Activated CD4-positive, alpha-beta T cell treated with anti-CD3 and anti-CD28 coated beads, Interleukin-2, amount 50 U/mL, for 1 hour (primary cell): ENCODE data around the gene GIGYF1.
"Not testable (repeated sequence)": the region's sequence is repeated elsewhere in the genome, so short reads cannot be mapped to it uniquely, and the experiment has no call there.

Experiments
- DNase-seq: peaks from one replicate; pipeline ENCODE4 v3.0.0-alpha.2; 2020

The GIGYF1 gene

GRCh38 chr7:100708395-100708794 lies 14.3 kb upstream of the GIGYF1 start:
- DNase-seq = no peak

GRCh38 chr7:100706672-100707311 lies 12.7 kb upstream of the GIGYF1 start:
- DNase-seq = no peak

- DNase-seq = peak; percentile 98
Measured at GRCh38 chr7:100705753-100706671, 12.0 kb upstream of the GIGYF1 start, which contains the start of gene POP7. Gene POP7 (plus strand): TSS chr7:100706121. CDS start chr7:100706831, 710 bp downstream.

GRCh38 chr7:100705320-100705752 lies 11.3 kb upstream of the GIGYF1 start:
- peak; percentile 72 for DNase-seq

- not testable (repeated sequence) for DNase-seq
Measured at GRCh38 chr7:100701089-100701488, 7.0 kb upstream of the GIGYF1 start.

- DNase-seq = no peak
Measured at GRCh38 chr7:100699018-100699417, 5.0 kb upstream of the GIGYF1 start.

DNA sequence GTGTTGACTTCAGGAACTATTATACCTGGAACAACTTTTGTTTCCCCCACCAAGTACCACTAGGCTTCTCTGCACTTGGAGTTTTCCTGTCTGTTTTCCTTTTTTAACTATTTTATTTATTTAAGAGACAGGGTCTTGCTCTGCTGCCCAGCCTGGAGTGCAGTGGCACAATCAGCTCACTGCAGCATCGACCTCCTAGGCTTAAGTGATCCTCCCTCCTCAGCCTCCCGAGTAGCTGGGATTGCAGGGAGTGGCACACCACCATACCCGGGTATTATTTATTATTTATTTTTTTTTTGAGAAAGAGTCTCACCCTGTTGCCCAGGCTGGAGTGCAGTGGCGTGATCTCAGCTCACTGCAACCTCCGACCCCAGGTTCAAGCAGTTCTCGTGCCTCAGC lies 2.1 kb upstream of the GIGYF1 start:
- DNase-seq = no peak

DNA sequence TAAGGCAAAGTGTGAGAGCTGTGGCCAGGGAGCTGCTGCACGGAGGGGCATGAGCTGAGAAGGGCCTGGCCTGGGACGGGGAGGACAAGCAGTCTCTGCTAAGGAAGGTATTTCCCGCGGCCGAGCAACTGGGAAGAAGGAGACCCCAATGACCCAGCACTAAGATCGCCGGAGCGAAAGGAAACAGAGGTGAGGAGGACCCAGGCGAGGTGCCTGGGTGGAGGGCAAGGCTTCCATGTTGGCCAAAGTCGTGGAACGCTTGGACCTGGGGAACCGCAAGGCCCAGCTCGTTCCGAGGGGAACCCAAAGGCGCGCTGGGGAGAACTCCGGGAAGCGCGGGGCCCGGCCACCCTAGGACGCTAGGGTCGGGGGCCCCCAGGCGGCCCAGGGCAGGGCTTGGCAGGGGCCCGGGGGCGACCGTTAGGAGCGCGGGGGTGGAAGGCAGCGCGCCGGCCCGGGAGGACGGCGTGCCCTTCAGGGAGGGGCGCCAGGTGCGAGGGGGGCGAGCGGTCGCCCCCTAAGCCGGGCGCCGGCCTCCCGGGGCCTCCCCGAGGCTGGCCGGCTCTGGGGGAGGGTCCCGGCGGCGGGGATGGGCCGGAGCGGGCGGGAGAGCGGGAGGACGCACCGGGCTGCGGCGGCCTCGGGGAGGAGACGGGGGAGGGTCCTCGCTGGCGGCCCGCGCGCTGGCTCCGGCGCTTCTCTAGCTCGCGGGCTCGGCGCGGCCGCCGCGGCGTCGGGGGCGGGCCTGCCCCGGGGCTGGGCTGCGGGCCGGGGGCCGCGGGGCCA lies 545 bp downstream of the GIGYF1 start:
- DNase-seq = no peak

GRCh38 chr7:100692578-100692961 lies 1.5 kb downstream of the GIGYF1 start:
- DNase-seq = no peak

GRCh38 chr7:100691676-100692577 lies 2.1 kb downstream of the GIGYF1 start:
- DNase-seq = peak; percentile 82

DNA sequence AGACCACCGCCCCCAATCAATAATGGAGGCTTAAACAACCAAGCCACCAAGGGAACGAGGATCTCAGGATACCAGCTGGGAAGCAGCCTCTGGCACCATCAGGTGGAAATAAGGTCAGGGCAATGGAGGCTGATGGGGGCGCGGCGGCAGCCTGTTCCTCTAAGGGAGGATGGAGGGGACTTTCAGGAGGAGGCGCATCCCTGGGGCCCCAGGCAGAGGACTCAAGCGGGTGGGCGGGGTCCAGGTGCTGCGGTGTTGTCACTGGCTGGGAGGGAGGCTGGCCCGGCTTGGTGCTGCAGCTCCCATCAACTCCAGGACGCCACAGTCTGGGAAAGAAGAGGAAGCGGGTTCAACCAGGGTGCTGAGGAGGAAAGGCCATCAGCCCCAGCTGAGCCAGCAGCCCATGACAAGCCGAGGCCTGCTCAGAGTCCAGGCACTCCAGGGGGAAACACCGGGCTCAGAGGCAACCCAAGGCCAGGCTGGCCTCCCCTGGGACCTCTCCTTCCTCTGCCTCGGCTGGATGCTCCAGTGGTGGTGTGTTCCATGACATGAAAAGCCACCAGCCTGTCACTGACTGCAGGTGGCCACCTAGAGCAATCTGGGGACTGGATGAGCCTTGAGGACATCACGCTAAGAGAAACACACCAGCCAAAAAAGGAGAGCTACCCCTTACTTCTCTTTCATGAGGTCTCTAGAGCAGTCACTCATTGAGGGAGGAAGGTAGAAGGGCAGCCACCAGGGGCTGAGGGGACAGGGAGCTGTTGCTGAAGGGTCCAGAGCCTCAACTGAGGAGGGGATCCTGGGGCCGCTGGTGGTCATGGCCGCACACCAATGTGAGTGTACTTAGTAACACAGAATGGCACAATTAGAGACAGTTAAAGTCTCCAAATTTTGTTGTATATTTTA lies 4.6 kb downstream of the GIGYF1 start:
- DNase-seq = no peak

- DNase-seq = no peak
Measured at GRCh38 chr7:100688326-100688860, 5.7 kb downstream of the GIGYF1 start.

- DNase-seq = no peak
Measured at GRCh38 chr7:100687751-100688300, 6.2 kb downstream of the GIGYF1 start.

- no peak for DNase-seq
Measured at GRCh38 chr7:100687261-100687660, 6.8 kb downstream of the GIGYF1 start.

GRCh38 chr7:100686822-100687211 lies 7.2 kb downstream of the GIGYF1 start:
- DNase-seq = no peak

DNA sequence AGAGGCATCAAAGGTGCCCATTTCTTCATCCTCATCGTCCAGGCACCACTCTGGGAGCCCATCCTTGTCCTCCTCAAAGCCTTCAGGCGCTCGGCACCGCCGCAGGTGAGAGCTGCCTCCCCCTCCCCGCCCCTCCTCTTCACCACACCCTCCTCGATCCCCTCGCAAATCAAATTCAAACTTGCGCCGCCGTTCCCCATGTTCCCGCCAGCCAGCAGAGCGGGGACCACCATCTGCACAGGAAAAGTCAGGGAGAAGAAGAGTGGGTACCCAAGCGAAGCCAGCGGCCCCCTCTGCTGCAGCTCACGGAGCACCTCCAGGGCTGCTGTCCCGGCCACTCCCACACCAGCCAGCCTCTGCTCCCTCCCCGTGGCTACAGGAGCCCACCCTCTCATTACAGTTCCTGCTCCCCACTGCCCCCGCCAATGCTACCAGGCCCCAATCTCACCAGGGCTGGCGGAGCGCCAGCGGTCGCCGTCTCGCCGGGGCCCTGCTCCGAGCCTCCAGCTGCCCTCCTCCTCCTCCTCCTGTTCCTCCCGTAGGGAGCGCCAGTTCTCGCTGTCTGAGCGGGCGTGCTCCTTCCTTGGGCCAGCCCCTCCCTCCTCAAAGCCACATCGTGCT lies 7.7 kb downstream of the GIGYF1 start:
- DNase-seq = no peak

GRCh38 chr7:100685631-100686145 lies 8.4 kb downstream of the GIGYF1 start:
- DNase-seq = no peak

DNA sequence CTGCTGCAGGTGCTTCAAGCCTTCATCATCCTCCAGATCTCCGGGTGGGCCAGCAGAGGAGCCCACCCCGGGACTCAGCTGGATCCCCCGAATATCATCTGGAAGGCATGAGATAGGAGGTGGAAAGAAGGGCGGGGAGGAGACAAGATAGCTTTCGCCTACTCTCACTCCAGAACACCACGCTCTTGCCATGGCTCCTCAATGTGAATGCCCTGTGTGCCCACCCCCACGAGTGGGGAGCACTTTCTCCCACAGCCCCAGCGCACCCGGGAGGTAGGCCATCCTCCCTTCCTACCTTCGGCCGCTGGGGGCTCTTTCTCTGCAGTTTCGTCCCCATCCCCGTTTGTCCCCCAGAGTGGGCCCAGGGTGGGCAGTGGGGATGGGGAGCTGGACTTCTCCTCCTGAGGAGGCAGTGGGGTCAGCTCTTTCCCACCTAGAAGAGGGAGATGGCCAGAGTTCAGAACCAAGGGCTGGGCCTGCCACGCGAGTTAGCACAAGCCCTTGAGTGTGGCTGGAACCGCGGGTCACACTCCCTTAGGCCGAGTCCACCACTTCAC lies 8.9 kb downstream of the GIGYF1 start:
- no peak for DNase-seq

DNA sequence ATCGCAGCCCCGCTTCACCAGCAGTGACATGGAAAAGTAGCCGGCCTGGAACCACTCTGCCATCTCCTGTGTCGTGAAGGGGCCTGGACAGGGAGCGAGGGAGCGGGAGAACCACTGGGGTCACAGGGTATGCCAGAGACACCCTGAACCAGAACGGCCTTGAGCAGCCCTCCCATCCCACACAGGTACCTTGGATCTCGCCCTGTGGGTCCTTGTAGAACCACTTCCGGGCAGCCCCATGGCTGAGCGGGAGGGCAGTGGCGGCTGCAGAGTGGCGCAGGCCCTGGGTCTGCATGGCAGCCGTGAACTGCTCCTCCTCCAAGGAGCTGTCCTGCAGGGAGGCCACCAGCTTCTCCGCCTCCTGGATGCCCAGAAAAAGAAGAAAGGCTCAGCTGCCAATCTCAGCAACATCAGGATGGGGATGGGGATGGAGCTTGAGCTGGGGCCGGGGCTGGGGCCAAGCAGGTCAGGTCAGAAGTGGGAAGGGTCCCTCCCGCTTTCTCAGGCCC lies 9.5 kb downstream of the GIGYF1 start:
- no peak for DNase-seq
